ENCODE measurements around the gene HAPSTR1.

HAPSTR1 gene

DNA sequence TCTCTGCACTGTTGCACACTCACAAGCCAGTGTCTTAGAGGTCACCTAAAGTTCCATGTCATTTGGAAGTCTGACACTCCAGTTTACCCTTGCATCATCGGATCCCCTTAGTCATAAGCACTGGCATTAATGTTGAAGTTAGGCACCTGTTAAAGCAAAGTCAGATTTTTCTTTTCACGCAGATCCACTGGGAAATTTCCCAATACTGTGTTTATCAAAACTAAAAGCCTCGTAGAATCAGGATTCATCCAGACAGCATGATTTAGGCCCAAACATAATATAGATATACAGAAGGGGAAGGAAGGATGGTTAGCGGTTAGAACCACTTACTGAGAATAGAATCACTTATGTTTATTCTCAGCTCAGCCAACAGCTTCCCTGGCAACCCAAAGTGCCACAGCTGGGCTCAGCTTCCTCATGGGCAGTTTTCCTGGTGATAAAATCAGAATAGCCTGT lies 30.1 kb upstream of the HAPSTR1 start:
- Histone ChIP-seq H3K9me3 (ENCODE audit: insufficient read depth, low read depth, low read length) (no peaks in the 10 kb centered on the region), H2AFZ (ENCODE audit: low read length) (no peak overlapping the region), H3K4me2 (ENCODE audit: low read depth, low read length, poor library complexity, severe bottlenecking) (no peak overlapping the region), H3K9ac (ENCODE audit: low read depth, low read length, poor library complexity, severe bottlenecking) (no peak overlapping the region), H3K79me2 (ENCODE audit: insufficient read depth, low read length) (no peaks in the 10 kb centered on the region), H3K36me3 (ENCODE audit: insufficient read depth, low read length) (no peaks in the 10 kb centered on the region), H3K27me3 (ENCODE audit: insufficient read depth, low read length, poor library complexity, severe bottlenecking) (no peaks in the 10 kb centered on the region), H3K4me3 (ENCODE audit: low read length, poor library complexity, severe bottlenecking) (no peak overlapping the region), H4K20me1 (ENCODE audit: insufficient read depth, low read length, poor library complexity, severe bottlenecking) (no peaks in the 10 kb centered on the region), H3F3A (ENCODE audit: low read depth) (no peaks in the 10 kb centered on the region), H3K9me2 (replicated peaks; ENCODE audit: low read depth, low read length) (no peaks in the 10 kb centered on the region), H3K4me1 (ENCODE audit: insufficient read depth, low read length, poor library complexity, severe bottlenecking) (no peaks in the 10 kb centered on the region)
- no peak for TF ChIP-seq EZH2phosphoT487 (IDR thresholded peaks at IDR 0.05; ENCODE audit: borderline replicate concordance)
- TF ChIP-seq, protein P1, sequence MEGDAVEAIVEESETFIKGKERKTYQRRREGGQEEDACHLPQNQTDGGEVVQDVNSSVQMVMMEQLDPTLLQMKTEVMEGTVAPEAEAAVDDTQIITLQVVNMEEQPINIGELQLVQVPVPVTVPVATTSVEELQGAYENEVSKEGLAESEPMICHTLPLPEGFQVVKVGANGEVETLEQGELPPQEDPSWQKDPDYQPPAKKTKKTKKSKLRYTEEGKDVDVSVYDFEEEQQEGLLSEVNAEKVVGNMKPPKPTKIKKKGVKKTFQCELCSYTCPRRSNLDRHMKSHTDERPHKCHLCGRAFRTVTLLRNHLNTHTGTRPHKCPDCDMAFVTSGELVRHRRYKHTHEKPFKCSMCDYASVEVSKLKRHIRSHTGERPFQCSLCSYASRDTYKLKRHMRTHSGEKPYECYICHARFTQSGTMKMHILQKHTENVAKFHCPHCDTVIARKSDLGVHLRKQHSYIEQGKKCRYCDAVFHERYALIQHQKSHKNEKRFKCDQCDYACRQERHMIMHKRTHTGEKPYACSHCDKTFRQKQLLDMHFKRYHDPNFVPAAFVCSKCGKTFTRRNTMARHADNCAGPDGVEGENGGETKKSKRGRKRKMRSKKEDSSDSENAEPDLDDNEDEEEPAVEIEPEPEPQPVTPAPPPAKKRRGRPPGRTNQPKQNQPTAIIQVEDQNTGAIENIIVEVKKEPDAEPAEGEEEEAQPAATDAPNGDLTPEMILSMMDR (conservative IDR thresholded peaks at IDR 0.05; ENCODE audit: low read length): no peak

DNA sequence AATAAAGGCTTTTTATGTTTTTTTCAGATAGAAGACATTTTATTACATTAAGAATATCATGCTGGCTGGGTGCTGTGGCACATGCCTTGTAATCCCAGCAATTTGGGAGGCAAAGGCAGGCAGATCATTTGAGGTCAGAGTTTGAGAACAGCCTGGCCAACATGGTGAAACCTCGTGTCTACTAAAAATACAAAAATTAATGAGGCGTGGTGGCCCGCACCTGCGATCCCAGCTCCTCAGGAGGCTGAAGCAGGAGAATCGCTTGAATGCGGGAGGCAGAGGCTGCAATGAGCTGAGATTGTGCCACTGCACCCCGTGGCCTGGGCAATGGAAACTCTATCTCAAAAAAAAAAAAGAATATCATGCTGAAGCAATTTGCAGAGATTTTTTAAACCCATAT lies 29.1 kb upstream of the HAPSTR1 start:
- Histone ChIP-seq H3K27me3 (ENCODE audit: insufficient read depth, low read length, poor library complexity, severe bottlenecking) (no peaks in the 10 kb centered on the region), H2AFZ (ENCODE audit: low read length) (no peak overlapping the region), H3F3A (ENCODE audit: low read depth) (no peaks in the 10 kb centered on the region), H3K79me2 (ENCODE audit: insufficient read depth, low read length) (no peaks in the 10 kb centered on the region), H3K4me1 (ENCODE audit: insufficient read depth, low read length, poor library complexity, severe bottlenecking) (no peaks in the 10 kb centered on the region), H4K20me1 (ENCODE audit: insufficient read depth, low read length, poor library complexity, severe bottlenecking) (no peaks in the 10 kb centered on the region), H3K9me3 (ENCODE audit: insufficient read depth, low read depth, low read length) (no peaks in the 10 kb centered on the region), H3K9ac (ENCODE audit: low read depth, low read length, poor library complexity, severe bottlenecking) (no peak overlapping the region), H3K4me3 (ENCODE audit: low read length, poor library complexity, severe bottlenecking) (no peak overlapping the region), H3K9me2 (replicated peaks; ENCODE audit: low read depth, low read length) (no peaks in the 10 kb centered on the region), H3K36me3 (ENCODE audit: insufficient read depth, low read length) (no peaks in the 10 kb centered on the region), H3K4me2 (ENCODE audit: low read depth, low read length, poor library complexity, severe bottlenecking) (no peak overlapping the region)
- no peak for TF ChIP-seq EZH2phosphoT487 (IDR thresholded peaks at IDR 0.05; ENCODE audit: borderline replicate concordance)
- TF ChIP-seq, protein P1 (conservative IDR thresholded peaks at IDR 0.05; ENCODE audit: low read length): no peak

DNA sequence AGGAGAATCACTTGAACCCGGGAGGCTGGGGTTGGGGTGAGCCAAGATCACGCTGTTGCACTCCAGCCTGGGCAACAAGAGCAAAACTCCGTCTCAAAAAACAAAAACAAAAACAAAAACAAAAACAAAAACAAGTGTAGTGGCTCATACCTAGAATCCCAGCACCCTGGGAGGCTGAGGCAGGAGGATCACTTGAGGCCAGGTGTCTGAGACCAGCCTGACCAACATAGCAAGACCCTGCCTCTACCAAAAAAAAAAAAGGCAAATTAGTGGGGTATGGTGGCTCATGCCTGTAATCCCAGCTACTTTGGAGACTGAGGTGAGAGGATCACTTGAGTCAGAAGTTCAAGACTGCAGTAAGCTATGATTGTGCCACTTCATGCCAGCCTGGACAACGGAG lies 26.4 kb upstream of the HAPSTR1 start:
- no peaks in the 10 kb centered on the region for H3K27me3 ChIP-seq (ENCODE audit: insufficient read depth, low read length, poor library complexity, severe bottlenecking)
- no peaks in the 10 kb centered on the region for H3K9me3 ChIP-seq (ENCODE audit: insufficient read depth, low read depth, low read length)
- no peaks in the 10 kb centered on the region for H3K79me2 ChIP-seq (ENCODE audit: insufficient read depth, low read length)
- no peaks in the 10 kb centered on the region for H3F3A ChIP-seq (ENCODE audit: low read depth)
- H3K4me3 ChIP-seq (ENCODE audit: low read length, poor library complexity, severe bottlenecking): no peak overlapping the region
- no peaks in the 10 kb centered on the region for H3K4me1 ChIP-seq (ENCODE audit: insufficient read depth, low read length, poor library complexity, severe bottlenecking)
- H2AFZ ChIP-seq (ENCODE audit: low read length): no peak overlapping the region
- no peak overlapping the region for H3K4me2 ChIP-seq (ENCODE audit: low read depth, low read length, poor library complexity, severe bottlenecking)
- no peaks in the 10 kb centered on the region for H4K20me1 ChIP-seq (ENCODE audit: insufficient read depth, low read length, poor library complexity, severe bottlenecking)
- H3K9me2 ChIP-seq (replicated peaks; ENCODE audit: low read depth, low read length): no peaks in the 10 kb centered on the region
- no peaks in the 10 kb centered on the region for H3K36me3 ChIP-seq (ENCODE audit: insufficient read depth, low read length)
- TF ChIP-seq EZH2phosphoT487 (IDR thresholded peaks at IDR 0.05; ENCODE audit: borderline replicate concordance): no peak
- TF ChIP-seq, protein P1 (conservative IDR thresholded peaks at IDR 0.05; ENCODE audit: low read length): no peak
- H3K9ac ChIP-seq (ENCODE audit: low read depth, low read length, poor library complexity, severe bottlenecking): no peak overlapping the region

Measured in Loucy (cell line).